Head of caudate nucleus (tissue), 42 donors: Measurements from ENCODE around the gene GRPEL1.

Experiments used
- DNase-seq, 42 donors: peaks; one replicate each; pipeline versions ENCODE4 v3.0.0 to v3.0.0-alpha.2; 2020 to 2021; ENCODE audit warnings: mixed read lengths in 7 of 42
- intact Hi-C: fragments of 100-400 bp; cut with DNase I; formaldehyde crosslinking; loops from one replicate; pipeline ENCODE4 v1.15.0; 2022

The GRPEL1 gene

DNA sequence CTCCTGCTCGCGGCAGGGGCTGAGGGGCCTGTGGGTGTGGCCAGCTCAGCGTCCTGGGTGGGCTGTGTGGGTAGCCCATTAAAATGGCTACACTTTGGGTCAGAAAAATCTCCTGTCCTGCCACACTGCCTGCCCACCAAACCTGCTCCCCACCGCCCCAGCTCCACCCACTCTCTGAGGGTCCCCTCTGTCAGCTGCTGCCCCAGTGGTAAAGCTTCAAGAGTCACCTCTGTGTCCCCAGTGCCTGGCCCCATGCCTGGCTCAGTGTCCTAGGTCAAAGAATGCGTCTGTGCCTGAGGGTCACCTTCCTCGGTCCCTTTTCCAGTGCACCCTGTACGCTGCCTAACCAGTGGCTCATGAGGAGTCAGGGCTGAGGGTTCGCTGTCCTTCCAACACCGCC is 49.6 kb downstream of the GRPEL1 start:
- no peak for DNase-seq
- intact Hi-C loops, result no loop called here

GRCh38 chr4:7017446-7018048 is 50.3 kb downstream of the GRPEL1 start:
- DNase-seq, result peak in 19 of 42 donors; percentile 26 to 63 (median 32)
- intact Hi-C loops, result no loop called here

- intact Hi-C loops, result no loop called here
- no peak for DNase-seq
These were observed 51.4 kb downstream of the GRPEL1 start for GRCh38 chr4:7016512-7016911.

- DNase-seq, result no peak
- intact Hi-C loops, result no loop called here
These were observed 51.8 kb downstream of the GRPEL1 start for GRCh38 chr4:7016086-7016485.

DNA sequence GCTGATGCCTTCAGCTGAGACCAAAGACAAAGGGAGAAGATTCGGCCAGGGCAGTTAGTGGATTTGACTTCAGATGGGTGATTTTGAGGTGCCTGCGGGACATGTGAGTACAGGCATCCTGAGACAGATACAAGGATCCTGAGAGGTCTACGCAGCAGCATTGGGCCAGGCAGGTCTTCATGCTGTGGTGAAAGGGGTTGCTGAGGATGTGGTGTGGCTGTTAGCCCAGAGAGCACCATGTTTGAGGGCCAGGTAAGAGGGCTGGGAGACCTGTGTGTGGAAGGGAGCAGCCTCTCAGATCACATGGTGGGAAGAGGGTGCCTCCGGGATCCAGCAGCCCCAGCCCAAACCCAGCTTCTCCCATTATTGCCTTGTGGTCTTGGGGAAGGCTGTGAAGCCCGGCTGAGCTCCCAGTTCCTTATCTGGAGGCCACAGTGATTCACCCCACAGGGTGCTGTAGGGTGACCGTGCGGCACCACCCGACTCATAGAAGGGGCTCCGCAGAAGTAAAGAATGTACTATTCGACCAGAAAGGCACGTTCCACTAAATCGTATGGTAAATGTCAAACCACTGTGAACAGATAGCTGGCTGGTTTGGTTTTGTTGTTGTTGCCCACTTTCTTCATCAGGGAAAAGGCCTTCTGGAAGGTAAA is 52.4 kb downstream of the GRPEL1 start:
- intact Hi-C loops, result no loop called here
- no peak for DNase-seq

- intact Hi-C loops, result no loop called here
These were observed 53.0 kb downstream of the GRPEL1 start for GRCh38 chr4:7014815-7015214.

DNA sequence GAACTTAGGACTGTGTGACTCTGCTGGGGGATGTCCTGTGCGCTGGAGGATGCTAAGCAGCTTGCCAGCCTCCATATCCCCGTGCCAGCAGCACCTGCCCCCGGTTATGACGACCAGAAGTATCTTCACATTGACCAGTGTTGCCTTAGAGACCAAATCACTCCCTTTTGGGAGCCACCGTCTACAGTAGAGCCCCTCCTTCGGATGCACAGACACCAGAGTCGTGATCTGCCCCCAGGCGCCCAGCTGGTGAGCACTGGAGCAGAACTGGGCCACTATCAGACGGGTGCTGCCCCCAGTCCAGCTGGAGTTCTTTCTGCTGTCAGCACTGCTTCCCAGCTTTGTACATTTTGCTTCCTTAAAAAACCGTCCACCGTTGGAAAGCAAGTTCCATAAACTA is 54.7 kb downstream of the GRPEL1 start:
- intact Hi-C loops, result no loop called here
- no peak for DNase-seq

More at GRCh38 chr4:7014815-7015214, 53.0 kb downstream of the GRPEL1 start:
- no peak for DNase-seq

DNA sequence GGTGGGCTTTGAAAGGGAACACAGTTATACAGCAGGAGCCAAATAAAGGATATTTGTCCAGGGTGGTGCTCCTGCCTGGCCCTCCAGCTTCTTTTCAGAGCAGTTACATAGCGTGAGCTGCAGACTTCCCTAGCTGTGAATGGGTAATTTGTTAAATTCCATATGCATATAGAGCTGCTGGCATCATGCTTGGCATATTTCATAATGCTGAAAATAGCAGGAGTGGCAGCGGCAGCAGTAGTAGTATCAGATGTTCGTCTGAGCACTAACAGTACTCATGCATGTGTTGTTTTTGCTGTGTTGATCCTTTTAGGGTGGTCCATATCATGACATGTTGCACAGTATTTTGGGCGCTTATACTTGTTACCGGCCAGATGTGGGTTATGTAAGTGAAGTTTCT is 58.3 kb downstream of the GRPEL1 start:
- DNase-seq, result no peak
- intact Hi-C loops, result no loop called here
